Common myeloid progenitor, CD34-positive (primary cell): ENCODE data around the gene TEK.

Experiments used
- CTCF ChIA-PET: fragments of 350-600 bp; sonication (Branson Sonifier 250); formaldehyde crosslinking; loops from one replicate; lab custom pipeline; 2021; ENCODE audit warnings: antibody characterized with exemption; lab: Charles Lee
- POLR2A ChIA-PET: fragments of 350-600 bp; sonication (Branson Sonifier 250); formaldehyde crosslinking; loops from one replicate; lab custom pipeline; 2021; ENCODE audit warnings: antibody characterized with exemption; lab: Charles Lee
- DNase-seq, 3 donors: peaks; one replicate each; pipeline versions ENCODE4 v3.0.0 to v3.0.0-alpha.2; 2013
- H3K27ac ChIP-seq, 2 experiments: 1 replicate in 1 of 2; 2 replicates in 1 of 2; pipeline ENCODE4 v1.7.0; 2013; ENCODE audit warnings: inconsistent platforms in 2 of 2, low read length in 2 of 2, mild to moderate bottlenecking in 2 of 2, low read depth in 1 of 2, moderate library complexity in 1 of 2; ENCODE audit not compliant: severe bottlenecking in 2 of 2, insufficient read depth in 1 of 2, poor library complexity in 1 of 2
- H3K27me3 ChIP-seq, 5 experiments: replicated peaks in 2 of 5; 1 replicate in 3 of 5; 2 replicates in 2 of 5; pipeline versions ENCODE4 v1.6.1 to v1.7.0; 2013; ENCODE audit warnings: low read length in 4 of 5, mild to moderate bottlenecking in 2 of 5, moderate library complexity in 2 of 5, inconsistent platforms in 1 of 5; ENCODE audit not compliant: insufficient read depth in 5 of 5, control insufficient read depth in 4 of 5
- H3K36me3 ChIP-seq, 4 experiments: 1 replicate in 2 of 4; 2 replicates in 2 of 4; pipeline versions ENCODE4 v1.6.1 to v1.7.0; 2013; ENCODE audit warnings: low read length in 3 of 4, control low read depth in 1 of 4, mild to moderate bottlenecking in 1 of 4; ENCODE audit not compliant: control insufficient read depth in 4 of 4, insufficient read depth in 4 of 4
- H3K4me1 ChIP-seq, 4 experiments: 1 replicate in 3 of 4; 2 replicates in 1 of 4; pipeline versions ENCODE4 v1.6.1 to v1.7.1; 2013; ENCODE audit warnings: low read length in 3 of 4, mild to moderate bottlenecking in 3 of 4, control low read depth in 1 of 4, inconsistent platforms in 1 of 4, moderate library complexity in 1 of 4; ENCODE audit not compliant: control insufficient read depth in 4 of 4, insufficient read depth in 4 of 4; ENCODE audit errors: control extremely low read depth in 1 of 4
- H3K4me3 ChIP-seq, 7 experiments: 1 replicate in 4 of 7; 2 replicates in 3 of 7; pipeline versions ENCODE4 v1.5.1 to v1.7.0; 2013; ENCODE audit warnings: mild to moderate bottlenecking in 7 of 7, low read length in 6 of 7, moderate library complexity in 6 of 7, inconsistent platforms in 2 of 7, low read depth in 2 of 7, control low read depth in 1 of 7; ENCODE audit not compliant: insufficient read depth in 4 of 7, control insufficient read depth in 1 of 7; ENCODE audit errors: extremely low read depth in 1 of 7
- H3K9me3 ChIP-seq, 5 experiments: 1 replicate in 4 of 5; 2 replicates in 1 of 5; pipeline versions ENCODE4 v1.6.1 to v1.7.1; 2013; ENCODE audit warnings: low read length in 4 of 5, mild to moderate bottlenecking in 2 of 5, inconsistent platforms in 1 of 5, low read depth in 1 of 5, moderate library complexity in 1 of 5; ENCODE audit not compliant: control insufficient read depth in 4 of 5, insufficient read depth in 2 of 5; ENCODE audit errors: control extremely low read depth in 1 of 5
- WGBS: methylation state at CpG from one replicate; pipeline ENCODE4 v1.1.5; 2013; ENCODE audit not compliant: insufficient coverage; 5-methylcytosine and 5-hydroxymethylcytosine counted together

Gene TEK

DNA sequence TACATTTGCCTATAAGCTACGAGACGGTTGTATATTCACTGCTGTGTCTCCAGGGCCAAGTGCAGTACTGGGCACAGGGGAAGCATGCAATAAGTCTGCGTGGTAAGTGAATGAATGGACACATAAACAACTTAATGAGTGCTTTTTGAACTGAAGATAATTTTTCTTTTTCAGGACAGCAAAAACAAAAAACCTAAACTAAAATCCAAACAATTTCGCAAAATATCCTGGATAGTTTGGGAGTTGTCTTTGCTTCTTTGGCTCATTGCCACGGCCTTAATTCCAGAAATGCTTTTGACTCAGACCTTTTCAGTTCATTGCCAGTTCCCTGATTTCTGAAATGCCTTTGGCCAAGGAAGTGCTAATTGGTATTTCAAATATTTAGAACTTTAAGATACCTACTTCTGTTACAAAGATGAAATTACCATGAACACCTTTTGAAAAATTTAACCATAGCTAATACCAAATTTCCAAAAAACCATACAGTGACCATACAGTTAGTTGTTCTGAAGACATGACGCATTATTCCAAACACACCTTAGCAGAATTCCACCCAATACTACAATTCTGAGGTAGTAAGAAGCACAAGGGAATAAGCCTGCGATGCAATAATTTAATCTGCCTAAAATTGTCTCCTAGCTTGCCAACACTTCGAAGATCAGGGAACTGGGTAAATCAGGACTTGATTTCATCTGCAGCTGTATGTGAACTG lies 42.8 kb downstream of the TEK start:
- DNase-seq, result no peak
- Histone ChIP-seq H3K9me3 (no peaks in the 10 kb centered on the region), H3K36me3 (no peaks in the 10 kb centered on the region), H3K4me3 (no peak overlapping the region), H3K27me3 (peaks cover 0 to 40% (median 6%) of the 10 kb centered on the region in 5 experiments), H3K27ac (no peak overlapping the region), H3K4me1 (peaks cover 0 to 14% (median 8%) of the 10 kb centered on the region in 4 experiments)
- ChIA-PET POLR2A (interaction anchor here (0.6 kb wide), 1 partner anchor 98 kb away, joined by 4 read pairs; no protein-coding TSS in a partner anchor), CTCF (interaction anchor here (1.2 kb wide), 1 partner anchor 19 kb away, joined by 4 read pairs; no protein-coding TSS in a partner anchor)
- 97% methylated on average over 6 of the region's 8 CpGs for WGBS

DNA sequence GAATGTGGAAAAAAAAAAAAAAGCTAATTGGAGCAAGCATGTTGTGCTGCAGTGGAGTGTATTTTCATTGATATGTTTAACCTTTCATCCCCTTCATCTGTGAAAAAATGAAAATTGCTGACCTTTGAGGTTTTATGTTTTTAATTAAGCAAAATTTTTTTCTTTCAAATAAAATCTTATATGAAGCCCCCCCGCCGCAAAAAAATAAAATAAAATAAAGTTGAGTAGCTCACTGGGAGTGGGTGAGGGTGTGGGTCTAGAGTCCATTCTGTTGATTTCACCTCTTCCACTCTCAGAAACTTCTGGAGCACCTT lies 43.3 kb downstream of the TEK start:
- H3K27ac ChIP-seq, result no peak overlapping the region
- H3K4me1 ChIP-seq, result peaks cover 0 to 14% (median 8%) of the 10 kb centered on the region in 4 experiments
- H3K36me3 ChIP-seq, result no peaks in the 10 kb centered on the region
- H3K9me3 ChIP-seq, result no peaks in the 10 kb centered on the region
- no CpG with 5 or more reads among the region's 2 CpGs for WGBS
- POLR2A ChIA-PET, result interaction anchor here (0.6 kb wide), 1 partner anchor 97 kb away, joined by 4 read pairs; no protein-coding TSS in a partner anchor
- no peak for DNase-seq
- peaks cover 0 to 40% (median 6%) of the 10 kb centered on the region in 5 experiments for H3K27me3 ChIP-seq
- CTCF ChIA-PET, result interaction anchor here (1.2 kb wide), 1 partner anchor 19 kb away, joined by 4 read pairs; no protein-coding TSS in a partner anchor
- H3K4me3 ChIP-seq, result no peak overlapping the region

- ChIA-PET POLR2A (interaction anchor here (0.7 kb wide), 1 partner anchor 44 kb away, joined by 4 read pairs; no protein-coding TSS in a partner anchor), CTCF (interaction anchor here (0.8 kb wide), 1 partner anchor 8 kb away, joined by 3 read pairs; no protein-coding TSS in a partner anchor)
- Histone ChIP-seq H3K36me3 (no peaks in the 10 kb centered on the region), H3K27me3 (peaks cover 0 to 40% (median 4%) of the 10 kb centered on the region in 5 experiments), H3K9me3 (no peaks in the 10 kb centered on the region), H3K4me1 (peaks cover 0 to 14% (median 8%) of the 10 kb centered on the region in 4 experiments), H3K4me3 (peak overlapping the region in 1 of 7 experiments; percentile 35), H3K27ac (no peak overlapping the region)
- 0% methylated on average over 1 of the region's 5 CpGs for WGBS
- peak; percentile 27 to 88 (median 83) for DNase-seq
These were observed 45.9 kb downstream of the TEK start for GRCh38 chr9:27154908-27155307.

DNA sequence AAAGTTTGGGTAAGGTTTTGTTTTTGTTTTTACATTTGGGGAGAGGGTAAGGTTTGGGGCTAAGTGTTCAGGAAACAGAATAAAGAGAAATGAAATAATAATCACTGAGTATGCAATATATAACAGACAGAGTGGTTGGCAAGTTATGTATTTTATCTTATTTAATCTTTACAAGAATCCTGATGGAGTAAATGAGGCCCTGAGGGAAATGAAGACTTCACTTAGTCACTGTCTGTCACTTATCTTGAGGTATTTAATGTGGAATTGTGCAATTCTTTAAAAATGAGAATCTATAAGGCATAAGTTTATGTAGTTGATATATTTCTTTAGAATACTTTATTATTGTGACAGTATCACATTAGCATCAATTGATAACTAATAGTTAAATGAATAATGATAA lies 48.1 kb downstream of the TEK start:
- Histone ChIP-seq H3K27me3 (peaks cover 0 to 25% (median 4%) of the 10 kb centered on the region in 5 experiments), H3K4me3 (no peak overlapping the region), H3K36me3 (no peaks in the 10 kb centered on the region), H3K9me3 (no peaks in the 10 kb centered on the region), H3K27ac (no peak overlapping the region), H3K4me1 (peaks cover 0 to 14% (median 8%) of the 10 kb centered on the region in 4 experiments)
- peak in 2 of 3 donors; percentile 16 to 20 for DNase-seq
- ChIA-PET POLR2A (no interaction called here), CTCF (interaction anchor here (0.6 kb wide), 1 partner anchor 94 kb away, joined by 3 read pairs; no protein-coding TSS in a partner anchor)

DNA sequence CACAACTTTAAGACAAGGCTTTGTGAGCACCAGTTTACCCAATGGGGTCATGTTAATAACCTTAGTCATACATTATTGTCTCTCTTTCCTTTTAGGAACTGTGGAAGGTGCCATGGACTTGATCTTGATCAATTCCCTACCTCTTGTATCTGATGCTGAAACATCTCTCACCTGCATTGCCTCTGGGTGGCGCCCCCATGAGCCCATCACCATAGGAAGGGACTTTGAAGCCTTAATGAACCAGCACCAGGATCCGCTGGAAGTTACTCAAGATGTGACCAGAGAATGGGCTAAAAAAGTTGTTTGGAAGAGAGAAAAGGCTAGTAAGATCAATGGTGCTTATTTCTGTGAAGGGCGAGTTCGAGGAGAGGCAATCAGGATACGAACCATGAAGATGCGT lies 48.7 kb downstream of the TEK start:
- no peak overlapping the region for H3K27ac ChIP-seq
- H3K4me1 ChIP-seq, result peaks cover 0 to 14% (median 8%) of the 10 kb centered on the region in 4 experiments
- H3K36me3 ChIP-seq, result no peaks in the 10 kb centered on the region
- ChIA-PET CTCF (no interaction called here), POLR2A (no interaction called here)
- WGBS, result 100% methylated on average over 6 of the region's 6 CpGs
- no peaks in the 10 kb centered on the region for H3K9me3 ChIP-seq
- peaks cover 0 to 20% (median 4%) of the 10 kb centered on the region in 5 experiments for H3K27me3 ChIP-seq
- H3K4me3 ChIP-seq, result no peak overlapping the region
- DNase-seq, result no peak

GRCh38 chr9:27160636-27161035 lies 51.6 kb downstream of the TEK start:
- Histone ChIP-seq H3K27me3 (peaks cover 0 to 8% (median 0%) of the 10 kb centered on the region in 5 experiments), H3K4me3 (no peak overlapping the region), H3K27ac (no peak overlapping the region), H3K9me3 (no peaks in the 10 kb centered on the region), H3K4me1 (no peaks in the 10 kb centered on the region), H3K36me3 (no peaks in the 10 kb centered on the region)
- DNase-seq, result no peak
- CTCF ChIA-PET, result interaction anchor here (1.3 kb wide), 1 partner anchor 16 kb away, joined by 3 read pairs; no protein-coding TSS in a partner anchor
- POLR2A ChIA-PET, result no interaction called here
- WGBS, result 100% methylated on average over 1 of the region's 2 CpGs

- no peaks in the 10 kb centered on the region for H3K9me3 ChIP-seq
- no peaks in the 10 kb centered on the region for H3K36me3 ChIP-seq
- no peak for DNase-seq
- CTCF ChIA-PET, result interaction anchor here (2.0 kb wide), 1 partner anchor 10 kb away, joined by 5 read pairs; no protein-coding TSS in a partner anchor
- H3K27me3 ChIP-seq, result peaks cover 0 to 5% (median 0%) of the 10 kb centered on the region in 5 experiments
- no peak overlapping the region for H3K4me3 ChIP-seq
- POLR2A ChIA-PET, result no interaction called here
- WGBS, result no CpG with 5 or more reads among the region's 2 CpGs
- H3K27ac ChIP-seq, result no peak overlapping the region
- H3K4me1 ChIP-seq, result no peaks in the 10 kb centered on the region
These were observed 53.0 kb downstream of the TEK start for GRCh38 chr9:27162045-27162444.
